HG03066 (cell line): ENCODE data around the gene CCBE1.

Source experiments
- ATAC-seq: cut with Tn5 transposase; IDR thresholded peaks from one replicate; pipeline ENCODE4 v1.9.1; 2021; ENCODE audit warnings: low read depth; ENCODE audit not compliant: unreplicated experiment

The CCBE1 gene

DNA sequence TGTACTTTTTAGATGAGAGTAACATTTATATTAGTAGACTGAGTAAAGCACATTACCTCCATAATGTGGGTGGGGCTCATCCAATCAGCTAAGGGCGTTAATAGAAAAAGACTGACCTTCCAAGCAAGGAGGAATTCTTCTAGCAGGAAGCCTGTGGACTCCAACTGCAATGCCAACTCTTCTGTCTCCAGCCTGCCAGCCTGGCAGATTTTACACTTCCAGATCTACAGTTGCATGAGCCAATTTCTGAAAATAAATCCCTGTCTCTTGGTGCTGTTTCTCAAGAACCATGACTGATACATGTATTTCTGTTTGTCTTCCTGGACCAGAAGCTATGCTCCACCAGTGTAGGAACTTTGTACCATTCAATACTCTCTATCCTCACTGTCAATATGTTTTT lies 269.2 kb downstream of the CCBE1 start:
- ATAC-seq = no peak

GRCh38 chr18:59426855-59427254 lies 270.4 kb downstream of the CCBE1 start:
- no peak for ATAC-seq

GRCh38 chr18:59423259-59423658 lies 274.0 kb downstream of the CCBE1 start:
- ATAC-seq = no peak

DNA sequence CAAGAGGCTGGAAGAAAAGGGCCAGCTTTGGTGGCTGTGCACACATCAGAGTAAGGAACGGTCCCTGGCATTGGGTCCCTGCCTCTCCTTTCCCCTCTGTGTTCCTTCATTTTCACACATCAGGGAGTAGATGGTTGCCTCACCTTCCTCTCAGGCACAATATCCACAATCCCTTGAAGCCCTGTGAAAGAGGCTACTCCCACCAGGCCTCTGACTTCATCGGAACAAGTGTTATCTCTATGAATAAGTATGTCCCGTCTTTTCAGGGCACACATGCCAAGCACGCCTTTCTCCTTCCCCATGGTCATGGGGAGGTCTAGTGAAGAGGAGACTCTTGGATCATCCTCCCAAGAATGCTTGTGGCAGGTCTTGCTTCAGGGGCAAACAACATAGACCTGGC lies 277.0 kb downstream of the CCBE1 start:
- no peak for ATAC-seq

DNA sequence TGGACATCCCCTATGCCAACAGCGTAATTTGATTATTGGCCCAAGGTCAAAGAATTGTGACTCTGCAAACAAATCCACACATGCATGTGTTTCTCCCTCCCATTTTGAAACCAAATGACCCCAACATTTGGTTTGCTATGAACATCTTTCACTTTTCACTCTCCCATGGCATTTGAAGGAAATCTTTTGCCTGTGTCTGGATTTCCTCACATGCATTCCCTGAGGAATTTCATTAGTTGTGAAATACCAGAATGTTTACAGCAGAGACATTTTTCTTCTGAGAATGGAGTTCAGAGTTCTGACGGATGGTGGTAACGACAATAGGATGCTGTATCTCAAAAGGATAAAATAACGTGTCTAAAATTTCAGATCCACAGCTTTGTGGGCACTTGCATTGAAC lies 277.8 kb downstream of the CCBE1 start:
- no peak for ATAC-seq

- ATAC-seq = no peak
These were observed 280.4 kb downstream of the CCBE1 start for GRCh38 chr18:59416818-59417217.

DNA sequence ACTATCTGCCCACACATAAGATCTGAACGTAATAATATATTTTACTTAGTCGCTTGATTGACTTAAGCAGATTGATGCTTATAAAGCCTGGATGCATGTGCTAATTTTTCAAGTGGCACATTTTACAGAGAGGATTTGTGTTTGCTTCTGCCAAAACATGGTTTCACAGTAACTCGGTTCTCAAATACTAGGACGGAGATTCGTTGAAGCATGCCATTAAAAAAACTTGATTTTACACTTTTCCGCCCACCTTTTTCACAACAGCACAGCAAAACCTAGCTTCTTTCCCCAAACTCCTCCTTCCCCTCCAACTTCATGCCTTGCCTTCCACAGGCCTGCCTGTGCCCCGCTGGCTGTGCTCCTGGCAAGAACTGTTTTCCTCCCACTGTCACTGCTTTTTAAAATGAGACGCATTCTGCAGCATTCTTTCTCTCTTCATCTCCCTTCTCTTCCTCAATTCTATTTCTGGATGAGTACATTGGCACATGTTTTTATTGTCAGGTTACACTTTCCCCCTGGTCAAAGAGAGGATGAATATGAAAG lies 283.0 kb downstream of the CCBE1 start:
- ATAC-seq = no peak

DNA sequence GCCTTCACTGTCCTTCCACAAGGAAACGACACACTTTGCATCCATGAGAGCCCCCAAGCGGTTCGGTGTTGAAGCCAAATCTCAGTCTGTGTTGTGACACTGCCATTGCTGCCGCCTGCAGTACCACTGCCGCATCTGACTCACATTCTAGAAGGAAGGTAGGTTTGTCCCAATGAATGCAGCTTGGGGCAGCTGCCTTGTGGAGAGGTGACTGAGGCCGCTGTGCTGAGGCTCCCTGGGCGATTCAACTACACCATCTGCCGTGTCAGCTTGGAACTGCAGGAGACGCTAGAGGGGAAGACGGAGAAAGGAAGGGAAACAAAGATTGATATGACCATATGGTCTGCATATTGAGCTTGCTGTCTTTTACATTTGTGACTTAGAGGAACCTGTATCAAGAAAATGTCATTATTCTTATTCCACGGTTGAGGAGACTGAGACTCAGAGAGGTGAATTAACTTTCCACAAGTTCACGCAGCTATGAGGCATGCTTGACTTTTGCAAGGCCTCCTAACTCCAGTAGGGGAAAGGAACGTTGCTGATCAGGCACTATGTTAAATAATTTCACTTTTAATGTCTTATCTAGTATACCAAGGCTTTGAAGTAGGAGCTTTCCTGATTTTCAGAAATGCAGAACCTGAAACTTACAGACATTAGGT lies 294.7 kb downstream of the CCBE1 start:
- peak; percentile 92 for ATAC-seq

DNA sequence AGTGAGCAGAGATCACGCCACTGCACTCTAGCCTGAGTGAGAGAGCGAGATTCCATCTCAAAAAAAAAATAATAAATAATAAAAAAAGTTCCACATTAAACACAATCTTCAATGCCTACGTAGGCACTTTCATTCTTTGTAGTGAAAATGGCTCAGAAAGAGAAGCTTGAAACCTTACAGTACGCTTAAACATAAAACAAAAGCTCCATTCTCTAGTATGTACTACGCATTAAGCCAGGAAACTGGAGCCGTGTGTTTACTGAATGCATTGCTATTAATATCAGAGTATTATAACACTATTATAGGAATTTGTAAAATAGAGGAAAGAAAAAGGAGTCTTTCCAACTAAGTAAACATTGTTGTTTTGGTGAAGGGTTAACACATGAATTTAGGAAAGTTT lies 296.8 kb downstream of the CCBE1 start:
- ATAC-seq = no peak

- no peak for ATAC-seq
These were observed 301.7 kb downstream of the CCBE1 start for GRCh38 chr18:59395226-59396175.

GRCh38 chr18:59393381-59393780 lies 303.8 kb downstream of the CCBE1 start:
- ATAC-seq = no peak

GRCh38 chr18:59388817-59389216 lies 308.4 kb downstream of the CCBE1 start:
- ATAC-seq = no peak

GRCh38 chr18:59387687-59388565 lies 309.3 kb downstream of the CCBE1 start:
- no peak for ATAC-seq

DNA sequence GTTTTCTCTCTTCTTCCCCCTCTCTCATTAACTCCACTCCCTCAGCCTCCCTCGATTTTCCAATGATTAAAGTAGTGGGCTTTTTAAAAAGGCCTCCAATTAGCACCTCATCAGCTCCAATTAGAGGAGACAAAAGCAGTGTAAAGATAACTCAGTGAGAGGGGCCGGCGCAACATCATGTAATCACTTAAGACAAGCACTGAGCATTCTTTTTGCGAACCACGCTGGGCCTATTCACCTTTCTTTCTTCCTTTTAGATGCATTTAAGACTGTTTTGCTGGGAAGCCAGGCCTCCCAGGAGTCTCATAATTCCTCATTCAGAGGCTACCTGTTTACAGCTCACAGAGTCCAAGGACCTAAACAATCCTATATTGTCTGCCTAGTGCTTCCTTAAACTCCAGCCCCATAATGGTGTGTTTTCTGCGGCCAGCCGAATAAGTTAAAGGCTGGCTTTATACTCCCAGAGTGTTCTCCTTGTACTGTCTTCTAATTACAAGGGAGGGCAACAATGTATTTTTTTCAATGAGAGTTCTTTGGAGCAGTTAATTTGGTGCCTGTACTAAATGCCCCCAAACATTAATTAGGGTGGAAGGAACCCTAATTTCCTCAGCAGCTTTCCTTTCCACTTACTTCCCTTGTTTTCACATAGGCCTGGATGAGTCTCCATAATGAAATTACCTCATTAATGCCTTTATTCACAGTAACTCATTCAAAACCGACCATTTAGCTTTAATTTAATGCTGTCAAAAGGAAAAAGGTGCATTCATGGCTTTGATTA lies 310.1 kb downstream of the CCBE1 start:
- no peak for ATAC-seq

GRCh38 chr18:59385191-59385590 lies 312.0 kb downstream of the CCBE1 start:
- no peak for ATAC-seq

DNA sequence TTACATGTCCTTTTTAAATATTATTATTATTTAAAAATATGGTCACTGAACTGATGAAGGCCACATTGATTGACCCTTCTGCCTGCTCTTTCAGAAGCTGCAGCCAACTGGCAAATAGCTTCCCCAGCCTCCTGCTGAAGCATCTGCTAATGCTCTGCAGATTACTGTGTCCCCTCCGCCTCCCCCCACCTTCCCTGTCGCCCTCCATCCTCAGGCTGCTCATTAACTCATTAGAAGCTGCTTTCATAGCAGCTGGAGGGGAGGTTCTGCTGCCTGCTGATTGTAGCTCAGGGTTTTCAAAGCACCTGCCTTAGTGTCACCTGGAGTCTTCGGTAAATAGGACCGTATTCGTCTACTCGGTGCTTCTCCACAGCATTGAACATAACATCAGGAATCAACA lies 313.4 kb downstream of the CCBE1 start:
- no peak for ATAC-seq

- no peak for ATAC-seq
These were observed 314.8 kb downstream of the CCBE1 start for GRCh38 chr18:59382383-59382782.

GRCh38 chr18:59381949-59382348 lies 315.3 kb downstream of the CCBE1 start:
- no peak for ATAC-seq
